Stimulated activated CD8-positive, alpha-beta memory T cell treated with anti-CD3 and anti-CD28 coated beads, Interleukin-2, amount 100 ng/mL, for 48 hours (primary cell): ENCODE data around the gene GEMIN5.

ENCODE experiments used
- DNase-seq, 2 donors: peaks; one replicate each; pipeline ENCODE4 v3.0.0-alpha.2; 2020; ENCODE audit warnings: low read depth in 2 of 2

Gene GEMIN5

GRCh38 chr5:154892369-154892771 lies 45.6 kb downstream of the GEMIN5 start:
- DNase-seq, result no peak

DNA sequence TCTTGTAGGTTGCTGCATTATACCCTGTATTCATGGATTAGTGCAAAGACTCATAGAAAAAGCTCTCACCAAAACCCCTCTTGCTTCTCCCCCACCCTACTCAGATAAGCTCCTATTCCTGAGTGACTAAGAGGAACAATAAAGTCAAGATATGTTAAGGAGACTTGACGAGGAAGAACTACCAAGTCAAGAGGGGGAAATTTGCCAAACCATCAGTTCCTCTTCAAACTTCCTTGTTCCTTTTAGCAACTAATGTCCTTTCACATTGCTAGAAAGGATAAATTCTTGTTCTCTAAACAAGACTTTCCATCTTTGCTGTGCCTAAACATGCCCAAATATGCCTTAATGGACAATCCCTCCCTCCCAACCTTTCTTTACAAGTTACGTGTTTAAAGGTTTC lies 52.6 kb downstream of the GEMIN5 start:
- no peak for DNase-seq

- no peak for DNase-seq
Observed at GRCh38 chr5:154884424-154884823, 53.6 kb downstream of the GEMIN5 start.

- no peak for DNase-seq
Observed at GRCh38 chr5:154881986-154882385, 56.0 kb downstream of the GEMIN5 start.

DNA sequence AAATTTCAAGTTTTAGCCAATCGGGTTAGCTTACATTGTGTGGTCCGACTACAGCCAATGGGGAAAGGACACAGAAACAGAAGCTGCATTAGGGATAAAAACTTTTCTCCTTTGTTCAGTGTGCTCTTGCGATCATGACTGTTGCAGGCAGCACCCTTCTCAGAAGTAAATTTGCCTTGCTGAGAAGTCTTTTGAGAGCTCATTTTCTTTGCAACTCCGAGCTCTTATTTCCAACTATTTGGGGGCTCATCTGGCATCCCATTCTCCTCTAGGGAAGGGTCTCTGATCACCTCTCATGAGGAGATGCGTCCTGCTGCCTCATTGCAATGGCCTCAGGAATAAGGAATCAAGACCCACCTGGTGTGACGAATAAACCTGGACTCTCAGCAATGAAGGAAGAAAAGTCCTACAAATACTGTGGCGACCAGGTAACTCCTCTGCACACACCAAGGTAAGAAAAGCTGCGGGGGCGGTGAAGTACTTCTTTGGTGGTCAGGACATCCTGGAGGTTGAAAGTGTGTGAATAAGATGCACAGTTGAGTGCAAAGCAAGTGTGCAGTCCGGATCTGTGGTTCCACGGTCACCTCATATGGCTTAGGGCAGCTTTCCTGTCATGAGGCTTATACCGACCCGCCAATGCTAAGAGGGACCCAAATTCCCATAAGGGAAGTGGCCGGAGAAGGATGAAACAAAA lies 59.2 kb downstream of the GEMIN5 start:
- DNase-seq, result no peak

DNA sequence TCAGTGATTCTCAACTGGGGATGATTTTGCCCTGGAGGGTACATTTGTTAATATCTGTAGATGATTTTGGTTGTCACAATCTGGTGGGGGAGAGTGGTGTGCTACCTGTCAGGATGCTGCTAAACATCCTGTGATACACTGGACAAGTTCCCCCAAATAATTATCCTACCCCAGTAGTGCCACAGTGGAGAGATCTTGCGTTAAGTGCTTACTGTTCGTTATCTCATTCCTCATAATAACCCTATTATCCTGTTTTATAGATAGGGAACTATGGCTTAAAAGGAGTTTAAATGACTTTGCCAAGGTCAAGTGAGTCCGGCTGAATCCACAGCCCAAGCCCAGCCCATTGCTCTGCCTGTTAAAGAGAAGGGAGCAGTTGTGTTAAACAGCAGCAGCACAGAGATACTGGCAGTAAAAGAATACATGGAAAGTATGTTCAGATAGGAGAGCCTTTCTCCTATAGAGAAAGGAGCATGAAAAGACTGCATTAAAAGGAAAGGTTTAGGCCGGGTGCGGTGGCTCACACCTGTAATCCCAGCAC lies 64.2 kb downstream of the GEMIN5 start:
- no peak for DNase-seq

DNA sequence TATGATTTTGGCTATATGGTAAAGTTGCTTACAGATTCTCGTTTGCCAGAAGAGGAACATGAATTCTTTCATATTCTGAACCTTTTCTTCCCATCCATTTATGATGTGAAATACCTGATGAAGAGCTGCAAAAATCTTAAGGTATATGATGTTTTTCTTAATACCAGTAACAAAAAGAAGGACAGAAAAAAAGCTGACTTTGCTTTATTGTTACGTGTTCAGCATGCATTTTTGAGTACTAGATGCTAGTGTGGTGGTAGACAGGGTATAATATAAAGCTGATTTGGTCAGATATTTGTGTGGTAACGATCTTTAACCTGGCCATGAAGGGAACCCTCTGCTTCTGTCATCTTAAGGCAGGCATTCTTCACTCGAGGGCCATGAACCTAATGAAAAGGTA lies 66.3 kb downstream of the GEMIN5 start:
- no peak for DNase-seq

- DNase-seq, result no peak
Observed at GRCh38 chr5:154868702-154869101, 69.3 kb downstream of the GEMIN5 start.

DNA sequence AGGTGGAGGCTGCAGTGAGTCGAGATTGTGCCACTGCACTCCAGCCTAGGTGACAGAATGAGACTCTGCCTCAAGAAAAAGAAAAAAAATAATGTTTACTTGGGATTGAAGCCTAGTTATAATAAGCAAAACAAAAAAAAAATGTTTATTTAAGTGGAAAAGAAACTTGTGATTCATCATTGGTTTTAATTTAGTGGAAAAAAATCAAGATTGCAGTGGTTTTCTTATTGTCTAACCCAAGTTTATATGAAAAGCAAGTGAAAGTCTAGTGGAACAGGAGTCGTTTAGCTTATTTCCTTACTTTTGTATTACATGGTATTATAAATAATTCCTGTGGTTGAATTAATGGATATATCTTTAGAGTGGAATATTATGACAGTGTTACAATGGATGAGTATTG lies 71.2 kb downstream of the GEMIN5 start:
- no peak for DNase-seq

DNA sequence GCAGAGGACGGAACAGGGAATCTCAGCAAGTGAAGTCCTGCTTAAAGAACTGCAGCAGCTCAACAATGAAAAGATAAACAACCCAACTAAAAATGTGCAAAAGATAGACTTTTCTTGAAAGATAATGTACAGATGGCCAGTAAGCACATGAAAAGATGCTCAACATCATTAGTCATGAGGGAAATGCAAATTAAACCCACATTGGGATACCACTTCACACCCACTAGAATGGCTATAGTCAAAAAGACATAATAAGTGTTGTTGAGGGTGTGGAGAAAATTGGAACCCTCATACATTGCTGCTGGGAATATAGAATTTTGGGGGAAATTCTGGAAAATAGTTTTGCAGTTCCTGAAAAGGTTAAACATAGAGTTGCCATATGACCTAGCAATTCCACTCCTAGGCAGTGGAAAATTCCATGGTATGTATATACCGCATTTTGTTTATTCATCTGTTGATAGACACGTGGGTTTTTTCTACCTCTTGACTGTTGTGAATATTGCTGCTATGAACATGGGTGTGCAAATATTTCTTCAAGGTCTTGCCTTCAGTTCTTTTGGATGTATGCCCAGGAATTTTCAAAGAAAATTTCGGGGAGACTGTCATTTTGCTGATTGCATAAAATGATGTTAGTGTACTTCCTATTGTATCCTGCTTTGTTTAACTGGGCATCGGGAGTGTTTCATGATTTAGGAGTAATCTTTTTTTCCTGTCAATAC lies 72.4 kb downstream of the GEMIN5 start:
- no peak for DNase-seq

- no peak for DNase-seq
Observed at GRCh38 chr5:154863291-154864080, 74.5 kb downstream of the GEMIN5 start.

DNA sequence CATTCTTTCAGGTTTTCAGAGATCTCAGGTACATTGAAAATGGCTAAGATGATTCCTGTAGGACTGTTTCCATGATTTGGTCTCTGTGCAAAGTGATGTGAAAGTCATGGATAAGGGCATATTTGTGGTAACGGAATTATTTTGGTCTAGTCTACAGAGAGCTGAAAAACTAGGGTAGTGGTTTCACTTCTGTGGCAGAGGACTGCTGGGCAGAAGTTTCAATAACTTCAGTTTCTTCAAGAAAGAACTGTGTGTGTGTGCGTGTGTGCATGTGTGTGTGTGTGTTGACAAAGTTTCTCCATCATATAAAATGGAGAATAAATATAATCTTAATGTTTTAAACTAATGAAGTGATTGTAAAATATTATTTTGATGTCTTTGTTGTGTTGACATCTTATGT lies 75.2 kb downstream of the GEMIN5 start:
- DNase-seq, result no peak

DNA sequence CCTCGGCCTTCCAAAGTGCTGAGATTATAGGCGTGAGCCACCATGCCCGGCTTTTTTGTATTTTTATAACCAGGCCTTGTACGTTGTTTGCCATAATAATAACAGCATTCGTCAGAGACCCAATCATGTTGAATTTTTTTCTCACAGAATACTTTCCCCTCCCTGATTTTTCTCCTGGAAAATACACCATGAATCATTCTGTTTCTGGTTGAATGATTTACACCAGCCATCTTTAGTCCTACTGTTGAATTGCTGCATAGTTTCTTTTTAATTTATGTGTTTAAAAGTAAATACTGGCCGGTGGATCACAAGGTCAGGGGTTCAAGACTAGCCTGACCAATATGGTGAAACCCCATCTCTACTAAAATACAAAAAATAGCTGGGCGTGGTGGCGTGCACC lies 76.1 kb downstream of the GEMIN5 start:
- DNase-seq, result no peak

GRCh38 chr5:154860765-154861164 lies 77.2 kb downstream of the GEMIN5 start:
- no peak for DNase-seq

- DNase-seq, result no peak
Observed at GRCh38 chr5:154860123-154860522, 77.9 kb downstream of the GEMIN5 start.

- no peak for DNase-seq
Observed at GRCh38 chr5:154858972-154859871, 78.8 kb downstream of the GEMIN5 start.

GRCh38 chr5:154858297-154858971 lies 79.6 kb downstream of the GEMIN5 start, which contains the start of gene CNOT8:
TSS of gene CNOT8 (plus strand) at chr5:154858627. CDS start at chr5:154863279, 4,652 bp downstream.
- DNase-seq, result peak; percentile 98

DNA sequence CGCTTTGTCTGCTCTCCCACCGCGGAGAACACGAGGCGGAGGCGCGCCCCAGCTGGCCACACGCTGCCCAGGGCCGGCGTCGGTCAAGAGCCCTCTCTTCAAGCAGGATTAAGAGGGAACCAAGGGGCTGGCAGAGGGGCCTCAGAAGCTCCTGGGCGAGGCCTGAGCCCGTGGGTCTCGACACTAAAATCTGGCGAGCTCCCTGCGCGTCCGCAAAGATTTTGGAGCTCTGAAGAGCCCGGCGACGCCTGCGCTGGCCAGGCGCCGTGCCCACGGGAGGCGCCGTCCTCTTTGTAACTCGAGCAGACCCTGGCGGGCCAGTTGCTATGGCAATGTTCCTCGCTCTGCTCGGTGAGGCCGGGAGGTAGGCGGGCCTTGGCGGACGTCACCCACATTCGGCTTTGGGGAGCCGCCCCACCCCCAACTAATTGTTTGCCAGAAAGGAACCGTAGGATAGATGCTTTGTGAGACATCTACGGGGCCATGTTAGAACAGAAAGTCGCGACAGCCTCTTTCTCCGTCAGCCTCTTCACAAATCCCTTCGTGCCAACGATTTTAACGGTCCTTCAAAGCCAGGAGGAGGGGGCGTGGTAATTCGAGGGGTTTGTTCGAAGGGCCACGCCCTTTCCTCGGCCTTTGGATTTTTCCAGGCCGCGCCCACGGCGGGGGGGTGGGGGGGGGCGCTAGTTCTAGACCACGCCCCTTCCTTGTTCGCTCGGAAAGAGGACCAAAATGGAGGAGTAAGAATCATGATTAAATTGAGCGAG lies 80.3 kb downstream of the GEMIN5 start:
- DNase-seq, result peak; percentile 71 to 80

DNA sequence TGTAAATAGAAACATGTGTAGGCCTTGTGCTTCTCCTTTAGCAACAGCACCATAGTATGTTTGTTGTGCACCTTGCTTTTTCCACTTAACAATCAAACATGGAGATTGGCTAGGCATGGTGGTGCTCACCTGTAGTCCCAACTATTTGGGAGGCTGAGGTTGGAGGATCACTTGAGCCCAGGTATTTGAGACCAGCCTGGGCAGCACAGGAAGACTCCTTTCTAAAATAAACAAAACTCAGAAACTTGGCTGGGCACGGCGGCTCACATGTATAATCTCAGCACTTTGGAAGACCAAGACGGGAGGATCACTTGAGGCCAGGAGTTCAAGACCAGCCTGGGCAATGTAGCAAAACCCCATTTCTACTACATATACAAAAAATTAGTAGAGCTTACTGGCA lies 86.7 kb downstream of the GEMIN5 start:
- no peak for DNase-seq
